ENCODE measurements around the gene PDE1C. TPM values are rescaled to one million over a fixed set of nuclear protein-coding genes. Genes with fewer than 3 reads are reported as not detected.

The PDE1C gene
- total RNA-seq, 2 experiments from 2014 or later: not detected

- no peaks in the 10 kb centered on the region for H3K9me3 ChIP-seq (ENCODE audit: low read length)
- H3K4me1 ChIP-seq (ENCODE audit: insufficient read depth, low read length, poor library complexity, severe bottlenecking): no peaks in the 10 kb centered on the region
- H3K27ac ChIP-seq (ENCODE audit: low read depth, low read length, poor library complexity, severe bottlenecking): no peak overlapping the region
- BruUV-seq (replicated peaks): no TSS peak
- no peaks in the 10 kb centered on the region for H3K36me3 ChIP-seq (ENCODE audit: insufficient read depth, low read length)
- no peak overlapping the region for H2AFZ ChIP-seq (ENCODE audit: low read length)
- no peak for TF ChIP-seq CTCF (conservative IDR thresholded peaks at IDR 0.05; ENCODE audit: low read length)
- TF ChIP-seq EZH2phosphoT487 (IDR thresholded peaks at IDR 0.05; ENCODE audit: borderline replicate concordance, low read depth, low read length): no peak
- POLR2A ChIA-PET: no interaction called here
- no peak overlapping the region for H3K4me3 ChIP-seq (ENCODE audit: low read depth, low read length, poor library complexity, severe bottlenecking)
- no peak for DNase-seq (ENCODE audit: low spot score)
- intact Hi-C loops (cut with micrococcal nuclease; ENCODE audit: unreplicated experiment): no loop called here
- H3K9me2 ChIP-seq (ENCODE audit: insufficient read depth, low read length): no peaks in the 10 kb centered on the region
- CTCF ChIA-PET (ENCODE audit: unreplicated experiment): no interaction called here
- no peaks in the 10 kb centered on the region for H4K20me1 ChIP-seq (ENCODE audit: insufficient read depth, low read length)
- H3K4me2 ChIP-seq (ENCODE audit: low read length): no peak overlapping the region
- no peaks in the 10 kb centered on the region for H3K79me2 ChIP-seq (ENCODE audit: insufficient read depth, low read depth, low read length)
Observed at GRCh38 chr7:31872545-31873370, 197.4 kb downstream of the PDE1C start.

- BruUV-seq (replicated peaks): no TSS peak
- POLR2A ChIA-PET: no interaction called here
- no peaks in the 10 kb centered on the region for H3K4me1 ChIP-seq (ENCODE audit: insufficient read depth, low read length, poor library complexity, severe bottlenecking)
- DNase-seq (ENCODE audit: low spot score): no peak
- intact Hi-C loops (cut with micrococcal nuclease; ENCODE audit: unreplicated experiment): no loop called here
- no peaks in the 10 kb centered on the region for H3K9me3 ChIP-seq (ENCODE audit: low read length)
- H4K20me1 ChIP-seq (ENCODE audit: insufficient read depth, low read length): no peaks in the 10 kb centered on the region
- no peak overlapping the region for H2AFZ ChIP-seq (ENCODE audit: low read length)
- H3K4me2 ChIP-seq (ENCODE audit: low read length): no peak overlapping the region
- H3K27ac ChIP-seq (ENCODE audit: low read depth, low read length, poor library complexity, severe bottlenecking): no peak overlapping the region
- CTCF ChIA-PET (ENCODE audit: unreplicated experiment): no interaction called here
- no peak for TF ChIP-seq EZH2phosphoT487 (IDR thresholded peaks at IDR 0.05; ENCODE audit: borderline replicate concordance, low read depth, low read length)
- no peak for TF ChIP-seq CTCF (conservative IDR thresholded peaks at IDR 0.05; ENCODE audit: low read length)
- no peak overlapping the region for H3K4me3 ChIP-seq (ENCODE audit: low read depth, low read length, poor library complexity, severe bottlenecking)
- H3K79me2 ChIP-seq (ENCODE audit: insufficient read depth, low read depth, low read length): no peaks in the 10 kb centered on the region
- H3K36me3 ChIP-seq (ENCODE audit: insufficient read depth, low read length): no peaks in the 10 kb centered on the region
- no peaks in the 10 kb centered on the region for H3K9me2 ChIP-seq (ENCODE audit: insufficient read depth, low read length)
Observed at GRCh38 chr7:31864646-31865045, 205.6 kb downstream of the PDE1C start.

GRCh38 chr7:31860925-31861324, 209.3 kb downstream of the PDE1C start:
- no peaks in the 10 kb centered on the region for H3K4me1 ChIP-seq (ENCODE audit: insufficient read depth, low read length, poor library complexity, severe bottlenecking)
- no TSS peak for BruUV-seq (replicated peaks)
- H3K4me2 ChIP-seq (ENCODE audit: low read length): no peak overlapping the region
- no peak overlapping the region for H3K27ac ChIP-seq (ENCODE audit: low read depth, low read length, poor library complexity, severe bottlenecking)
- H3K4me3 ChIP-seq (ENCODE audit: low read depth, low read length, poor library complexity, severe bottlenecking): no peak overlapping the region
- CTCF ChIA-PET (ENCODE audit: unreplicated experiment): no interaction called here
- no peak overlapping the region for H2AFZ ChIP-seq (ENCODE audit: low read length)
- POLR2A ChIA-PET: no interaction called here
- H3K79me2 ChIP-seq (ENCODE audit: insufficient read depth, low read depth, low read length): no peaks in the 10 kb centered on the region
- no peaks in the 10 kb centered on the region for H4K20me1 ChIP-seq (ENCODE audit: insufficient read depth, low read length)
- DNase-seq (ENCODE audit: low spot score): no peak
- H3K36me3 ChIP-seq (ENCODE audit: insufficient read depth, low read length): no peaks in the 10 kb centered on the region
- intact Hi-C loops (cut with micrococcal nuclease; ENCODE audit: unreplicated experiment): no loop called here
- TF ChIP-seq CTCF (conservative IDR thresholded peaks at IDR 0.05; ENCODE audit: low read length) (no peak), EZH2phosphoT487 (IDR thresholded peaks at IDR 0.05; ENCODE audit: borderline replicate concordance, low read depth, low read length) (no peak)
- H3K9me3 ChIP-seq (ENCODE audit: low read length): no peaks in the 10 kb centered on the region
- H3K9me2 ChIP-seq (ENCODE audit: insufficient read depth, low read length): no peaks in the 10 kb centered on the region
